OCI-M1 (cell line): ENCODE results near the gene UBR4.
A peak's percentile ranks its signal among the peaks of the same experiment; 100 is the strongest.

Source experiments
- DNase-seq: peaks from one replicate; lab custom pipeline; 2025; lab: John Stamatoyannopoulos, UW

The UBR4 gene

DNA sequence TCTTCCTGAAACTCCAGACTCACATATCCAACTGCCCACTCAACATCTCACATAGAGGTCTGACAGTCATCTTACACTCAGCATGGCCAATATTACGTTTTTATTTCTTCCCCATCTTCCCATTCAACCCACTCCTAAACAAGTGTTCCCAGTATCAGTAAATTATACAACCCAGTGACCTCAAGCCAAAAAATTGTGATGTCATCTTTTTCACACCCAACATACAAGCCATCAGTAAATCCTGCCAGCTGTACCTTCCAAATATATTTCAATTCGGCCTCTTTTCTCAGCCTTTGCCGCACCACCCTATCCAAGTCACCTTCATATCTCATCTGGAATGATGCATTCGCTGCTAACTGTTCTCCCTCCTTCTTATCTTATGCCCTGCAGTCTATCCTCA lies 19.6 kb downstream of the UBR4 start:
- DNase-seq: no peak

DNA sequence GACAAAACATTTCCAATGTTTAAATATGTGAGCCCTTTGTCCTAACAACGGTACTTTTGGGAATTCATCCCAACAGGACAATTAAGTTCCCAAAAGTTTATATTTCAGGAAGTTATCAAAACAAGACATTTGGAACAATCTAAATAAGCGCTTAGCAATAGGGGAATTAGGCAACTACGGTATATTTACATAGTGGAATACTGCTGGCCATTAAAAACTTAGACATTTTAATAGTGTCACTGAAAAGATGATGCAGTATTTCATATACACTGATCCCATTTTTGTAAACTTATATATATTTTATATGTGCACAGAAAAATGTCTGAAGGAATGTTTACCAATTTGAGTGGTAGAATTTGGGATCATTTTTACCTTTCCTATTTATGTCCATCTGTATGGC lies 20.8 kb downstream of the UBR4 start:
- no peak for DNase-seq

DNA sequence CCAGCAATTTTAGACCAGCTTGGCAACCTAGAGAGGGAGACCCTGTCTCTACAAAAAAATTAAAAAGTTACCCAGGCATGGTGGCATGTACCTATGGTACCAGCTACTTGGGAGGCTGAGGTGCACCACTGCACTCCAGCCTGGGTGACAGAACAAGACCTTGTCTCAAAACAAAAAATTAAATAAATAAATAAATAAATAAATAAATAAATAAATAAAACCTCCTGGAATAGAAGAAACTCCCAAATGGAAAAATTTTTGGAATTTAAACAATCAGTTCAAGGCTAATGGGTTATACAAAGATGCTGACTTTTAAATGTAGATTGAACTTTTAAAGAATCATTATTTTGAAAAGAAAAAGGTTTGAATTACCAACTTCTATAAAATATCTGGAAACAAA lies 22.2 kb downstream of the UBR4 start:
- DNase-seq: no peak

DNA sequence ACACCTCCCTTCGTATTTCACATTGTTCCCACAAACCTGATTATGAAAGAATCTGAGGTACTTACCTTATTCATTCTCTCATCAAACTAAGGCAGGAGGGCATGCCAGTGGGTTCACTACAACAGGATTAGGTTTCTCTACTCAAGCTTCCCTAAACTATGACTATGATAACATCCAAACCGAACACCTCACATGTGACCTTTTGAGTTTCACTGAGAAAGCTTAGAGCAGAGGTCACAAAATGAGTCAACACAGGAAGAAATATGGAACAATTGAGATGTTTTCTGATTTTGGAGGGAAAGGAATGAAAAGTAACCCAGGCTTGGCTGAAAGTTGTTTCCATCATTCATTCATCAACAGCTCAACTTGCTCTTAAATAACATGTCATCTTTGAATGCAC lies 24.1 kb downstream of the UBR4 start:
- DNase-seq: no peak

DNA sequence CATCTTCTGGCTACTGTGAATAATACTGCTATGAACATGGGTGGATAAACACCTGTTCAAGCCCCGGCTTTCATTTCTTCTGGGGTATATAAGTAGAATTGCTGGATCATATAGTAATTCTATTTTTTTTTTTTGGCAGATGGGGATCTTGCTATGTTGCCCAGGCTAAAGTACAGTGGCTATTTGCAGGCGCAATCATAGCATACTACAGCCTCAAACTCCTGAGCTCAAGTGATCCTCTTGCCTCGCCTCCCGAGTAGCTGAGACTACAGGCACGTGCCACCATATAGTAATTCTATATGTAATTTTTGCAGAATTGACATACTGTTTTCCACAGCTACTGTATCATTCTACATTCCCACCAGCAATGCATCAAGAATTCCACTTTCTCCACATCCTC lies 27.8 kb downstream of the UBR4 start:
- DNase-seq: no peak

DNA sequence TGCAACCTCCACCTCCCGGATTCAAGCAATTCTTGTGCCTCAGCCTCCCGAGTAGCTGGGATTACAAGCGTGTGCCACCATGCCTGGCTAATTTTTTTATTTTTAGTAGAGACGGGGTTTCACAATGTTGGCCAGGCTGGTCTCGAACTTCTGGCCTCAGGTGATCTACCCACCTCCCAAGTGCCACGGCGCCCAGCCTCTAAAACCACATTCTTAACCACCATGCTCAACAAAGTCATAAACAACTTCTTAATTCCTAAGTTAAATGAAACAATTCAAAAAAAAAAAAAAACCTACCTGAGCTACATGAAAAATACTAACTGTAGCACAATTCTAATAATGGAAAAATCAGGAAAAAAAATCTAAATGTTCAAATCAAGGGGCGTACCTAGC lies 29.8 kb downstream of the UBR4 start:
- peak; percentile 56 for DNase-seq

DNA sequence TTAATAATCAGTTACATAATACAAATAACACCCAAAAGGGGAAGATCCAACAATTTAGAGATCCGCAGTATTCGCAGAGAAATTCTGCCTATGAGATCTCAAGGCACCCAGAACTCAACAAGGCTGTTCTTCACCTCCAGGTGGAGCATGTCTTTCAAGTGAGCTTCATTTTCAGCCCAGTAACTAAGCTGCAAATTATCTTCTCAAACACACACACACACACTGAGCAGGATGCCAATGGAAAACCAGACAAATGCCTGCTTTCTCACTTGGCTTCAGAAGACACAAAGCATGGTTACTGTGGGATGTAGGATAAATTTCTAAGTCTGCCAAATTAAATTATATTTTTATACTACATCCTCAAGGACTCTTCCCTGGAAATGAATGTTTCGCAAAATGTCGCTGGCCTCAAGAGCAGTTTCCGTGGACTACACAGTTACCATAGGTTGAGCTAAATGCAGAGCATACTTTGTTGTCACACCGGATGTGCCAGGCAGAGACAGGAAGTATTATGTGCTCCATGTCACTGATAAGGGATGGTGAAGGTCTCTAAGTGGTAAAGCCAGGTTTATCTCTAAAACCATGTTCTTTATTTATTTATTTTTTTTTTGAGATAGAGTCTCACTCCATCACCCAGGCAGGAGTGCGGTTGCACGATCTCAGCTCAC lies 30.3 kb downstream of the UBR4 start:
- peak; percentile 91 for DNase-seq

DNA sequence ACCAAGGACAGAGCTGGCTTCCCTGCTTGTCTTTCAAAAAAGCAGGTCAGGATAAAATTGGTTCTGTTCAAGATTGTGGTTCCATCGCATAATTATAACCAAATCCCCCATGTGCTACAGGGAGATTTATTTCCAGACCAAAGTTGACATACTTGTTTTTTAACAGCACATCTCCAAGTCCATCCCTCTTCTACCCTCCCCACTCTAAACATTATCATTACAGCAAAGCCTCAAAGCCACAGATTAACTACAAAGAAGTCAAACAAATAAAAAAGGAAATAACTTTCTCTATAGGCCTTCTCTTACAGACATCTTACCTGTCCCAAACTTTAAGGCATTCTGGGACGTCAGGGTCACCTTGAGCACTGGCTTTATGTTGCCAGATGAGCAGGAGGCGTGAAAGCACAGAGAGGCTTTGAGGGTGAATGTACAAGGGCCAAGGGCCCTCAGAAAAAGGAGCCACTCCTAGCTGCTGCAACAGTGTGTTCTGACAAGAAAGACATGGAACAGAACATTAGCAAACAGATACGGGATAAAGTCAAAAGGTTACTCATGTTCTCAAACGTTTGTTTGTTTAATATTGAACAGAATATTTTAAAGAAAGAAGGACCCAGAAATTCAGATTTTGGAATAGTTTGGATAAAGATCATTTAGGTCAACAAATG lies 31.2 kb downstream of the UBR4 start:
- peak; percentile 32 for DNase-seq

DNA sequence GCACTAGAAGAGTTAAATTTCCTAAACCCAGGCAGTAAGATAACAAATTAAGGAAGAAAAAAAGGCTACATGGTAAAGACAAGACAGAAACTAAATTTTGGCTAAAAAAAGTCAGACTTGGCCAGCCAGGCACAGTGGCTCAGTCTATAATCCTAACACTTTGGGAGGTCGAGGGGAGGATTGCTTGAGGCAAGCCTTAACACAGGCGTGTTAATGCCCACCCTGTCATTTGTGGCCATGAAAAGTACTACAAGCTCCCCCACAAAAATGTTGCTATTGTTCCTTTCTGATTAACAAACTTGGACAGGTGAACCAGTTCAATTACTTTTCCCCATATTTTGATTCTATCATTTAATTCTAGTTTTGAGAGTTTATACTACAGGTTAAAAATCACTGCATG lies 32.3 kb downstream of the UBR4 start:
- no peak for DNase-seq

DNA sequence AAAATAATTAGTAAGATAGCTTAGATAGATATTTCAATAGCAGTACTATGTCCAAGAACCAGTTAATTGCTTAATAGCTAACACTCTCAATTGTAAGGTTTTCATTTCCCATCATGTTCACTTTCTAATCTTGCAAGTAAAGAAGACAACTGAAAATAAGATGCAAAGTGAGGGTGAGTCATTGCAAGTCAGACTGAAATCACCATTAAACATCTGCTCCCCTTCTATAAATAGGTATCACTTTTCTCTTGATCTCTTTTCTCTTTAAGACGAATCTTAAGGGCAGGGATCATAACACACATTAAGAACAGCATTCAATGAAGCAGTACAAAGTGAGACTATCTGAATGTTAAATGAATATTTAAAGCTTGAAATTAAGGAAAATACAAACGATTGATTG lies 40.4 kb downstream of the UBR4 start:
- DNase-seq: peak; percentile 2

DNA sequence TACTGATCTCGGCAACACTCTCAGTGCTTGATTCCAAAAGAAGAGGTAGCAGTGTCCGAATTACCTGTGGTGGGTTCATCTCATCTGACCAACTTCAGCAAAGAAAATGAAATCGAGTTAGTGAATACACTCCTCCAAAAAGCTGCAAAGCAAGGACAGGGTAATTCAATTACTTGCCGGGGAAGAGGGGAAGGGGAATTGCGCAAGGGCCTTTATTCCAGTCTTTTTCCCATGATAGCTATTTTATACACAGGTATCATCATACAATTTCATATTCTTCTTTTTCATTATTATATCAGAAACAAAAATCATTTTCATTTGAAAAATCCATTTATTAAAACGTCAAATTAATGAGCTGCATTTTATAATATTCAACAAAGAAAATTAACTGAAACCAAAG lies 42.9 kb downstream of the UBR4 start:
- DNase-seq: no peak

DNA sequence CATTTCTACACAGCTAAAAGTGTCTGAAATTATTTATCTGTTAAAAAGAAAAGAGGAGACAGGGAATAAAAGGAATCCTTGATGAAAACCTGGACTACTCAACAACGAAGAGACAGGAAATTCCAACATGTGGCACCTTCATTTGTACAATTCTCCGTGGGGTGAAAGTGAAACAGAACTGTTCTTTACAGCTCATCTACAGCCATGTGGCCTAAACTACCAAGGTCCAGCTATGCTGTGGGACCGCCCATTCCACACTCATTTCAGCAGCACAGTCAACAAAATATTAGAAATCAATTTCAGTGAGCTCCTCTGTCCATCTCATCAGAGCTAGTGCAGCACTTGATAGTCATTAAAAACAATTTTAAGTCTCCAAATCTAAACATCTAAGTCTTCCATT lies 44.0 kb downstream of the UBR4 start:
- no peak for DNase-seq

DNA sequence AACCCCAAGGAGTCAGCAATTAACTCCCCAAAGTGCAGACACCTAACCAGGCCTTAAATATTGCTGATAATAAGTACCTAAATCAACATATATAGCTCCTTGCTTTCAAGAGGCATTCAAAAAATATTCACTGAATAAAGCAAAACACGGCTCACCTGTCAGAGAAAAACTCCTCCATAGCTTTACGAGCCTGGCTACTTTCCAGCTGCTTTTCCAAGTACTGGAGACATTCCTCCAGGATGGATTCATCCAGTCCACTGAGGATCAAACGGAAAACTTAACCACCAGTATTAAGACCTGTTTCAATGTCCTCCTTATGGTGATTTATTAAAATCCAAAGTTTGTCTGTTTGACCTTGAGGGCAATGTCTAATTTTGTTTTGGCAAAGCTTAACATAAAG lies 44.6 kb downstream of the UBR4 start:
- DNase-seq: no peak

DNA sequence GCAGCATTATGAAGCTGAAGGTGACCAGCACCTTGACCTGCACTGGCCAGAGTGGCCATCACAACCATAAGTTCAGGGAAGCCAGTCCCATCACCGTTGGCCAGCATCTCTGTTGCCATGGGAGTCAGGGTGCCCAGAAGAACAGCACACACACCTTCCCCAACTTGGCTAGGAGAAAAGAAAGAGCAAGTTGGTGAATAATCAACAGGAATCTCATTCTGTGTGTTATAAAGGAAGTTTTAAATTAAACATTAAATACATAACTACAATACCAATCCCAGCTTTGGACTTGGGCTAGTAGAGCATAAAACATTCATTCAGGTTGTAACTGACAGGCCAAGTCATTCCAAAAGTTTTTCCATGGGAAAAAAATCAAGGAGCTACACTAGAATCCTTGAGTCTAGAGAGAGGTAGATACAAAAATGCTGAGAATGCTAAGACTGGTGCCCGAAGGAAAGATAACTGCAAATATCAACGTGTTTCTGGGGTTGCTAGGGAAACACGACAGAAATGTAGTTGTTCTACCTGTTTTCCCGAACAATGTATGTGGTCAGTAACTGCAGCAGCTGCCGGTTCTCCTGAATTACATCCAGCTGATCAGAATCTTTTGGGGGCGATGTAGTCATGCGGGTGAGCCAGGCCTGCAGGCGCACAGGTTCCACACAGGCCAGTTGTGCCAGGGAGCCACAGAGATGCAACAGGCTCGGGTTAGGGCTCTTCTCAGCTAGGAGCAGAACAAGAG lies 45.6 kb downstream of the UBR4 start:
- no peak for DNase-seq

DNA sequence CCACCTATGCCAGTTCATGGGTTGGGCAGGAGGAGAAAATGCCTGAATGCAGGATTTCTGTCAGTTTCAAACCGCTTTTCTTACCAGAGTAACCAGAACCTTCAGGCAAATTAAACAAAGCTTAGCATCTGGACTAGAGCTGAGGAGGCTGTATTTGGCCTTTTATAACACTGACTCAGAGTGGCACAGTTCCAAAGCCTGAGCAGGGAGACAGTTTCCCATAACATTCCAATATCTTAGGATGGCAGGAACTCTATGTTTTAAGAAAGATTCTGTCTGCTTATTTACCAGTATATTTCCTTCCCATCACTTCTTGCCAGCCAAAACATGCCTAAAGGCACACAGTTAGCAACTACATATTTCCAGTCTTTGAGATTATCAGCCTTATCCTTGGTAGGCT lies 46.8 kb downstream of the UBR4 start:
- no peak for DNase-seq

DNA sequence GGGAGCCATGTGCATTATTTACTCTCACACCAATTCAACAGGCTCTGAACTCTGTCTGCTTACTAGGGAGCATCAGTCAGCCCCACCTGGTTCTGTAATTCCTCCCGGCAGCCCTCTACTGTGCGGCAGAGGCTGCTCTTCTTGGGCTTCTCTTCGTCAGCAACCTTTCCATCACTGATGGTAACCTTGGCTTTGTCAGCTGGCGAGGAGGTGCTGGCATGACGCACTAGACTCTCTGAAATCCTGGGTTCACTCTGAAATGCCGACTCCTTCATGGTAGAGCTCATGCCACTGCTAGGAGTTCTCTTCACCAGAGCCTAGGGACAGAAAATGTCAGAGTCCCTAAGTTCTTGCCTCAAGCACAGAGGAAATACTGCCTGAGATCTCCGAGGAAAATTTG lies 49.2 kb downstream of the UBR4 start:
- no peak for DNase-seq

DNA sequence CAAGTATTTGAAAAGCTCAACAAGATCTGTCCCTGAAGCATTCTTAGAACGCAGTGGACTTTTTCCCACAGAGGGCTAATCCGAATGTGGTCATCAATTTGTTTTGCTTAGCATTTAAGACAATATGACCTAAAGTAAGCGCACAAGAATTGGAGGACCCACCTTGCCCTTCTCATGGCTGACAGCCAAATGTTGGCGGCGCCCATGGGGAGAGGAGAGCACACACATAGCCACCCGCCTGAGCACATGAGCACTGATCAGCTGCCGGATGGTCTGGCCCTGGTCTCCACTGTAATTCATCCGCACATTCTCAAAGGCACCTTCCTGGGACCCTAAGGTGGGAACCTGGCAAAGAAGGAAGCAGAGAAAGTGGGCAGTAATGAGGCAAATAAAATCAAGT lies 52.4 kb downstream of the UBR4 start:
- DNase-seq: no peak

DNA sequence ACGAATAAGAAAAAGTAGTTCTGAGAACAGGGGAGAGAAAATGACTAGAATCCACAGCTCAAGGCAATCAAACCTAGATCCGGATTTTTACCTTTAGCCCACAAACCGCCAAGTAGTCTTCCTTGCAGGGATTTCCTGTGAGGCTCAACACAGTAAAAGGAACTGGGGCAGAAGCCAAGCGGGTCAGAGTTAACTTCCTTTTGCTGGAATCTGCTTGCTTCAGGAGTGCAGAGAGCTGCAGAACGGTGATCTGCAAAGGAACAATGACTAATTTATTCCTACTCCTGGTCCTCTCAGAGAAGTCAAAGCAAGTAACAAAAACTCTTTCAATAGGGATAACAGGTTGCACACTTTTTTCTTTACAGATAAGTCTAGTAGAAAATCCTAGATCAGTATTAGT lies 53.4 kb downstream of the UBR4 start:
- DNase-seq: no peak

DNA sequence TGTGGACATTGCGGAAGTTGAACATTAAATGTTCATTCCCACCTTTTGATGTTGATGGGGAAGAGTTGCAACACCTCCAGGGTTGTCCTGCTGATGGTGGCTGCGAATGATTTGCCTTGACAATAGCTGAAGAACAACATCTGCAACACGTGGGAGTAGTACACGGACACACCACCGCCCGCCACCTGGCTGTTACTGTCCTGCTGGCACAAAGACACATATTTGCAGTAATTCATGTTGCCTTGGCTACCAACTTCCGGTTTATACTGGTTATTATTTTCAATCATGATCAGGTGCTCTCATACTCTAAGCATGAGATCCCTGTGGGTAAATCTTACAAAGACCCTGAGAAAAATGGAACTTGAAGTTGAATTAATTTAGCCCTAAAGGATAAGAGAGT lies 55.2 kb downstream of the UBR4 start:
- DNase-seq: no peak

DNA sequence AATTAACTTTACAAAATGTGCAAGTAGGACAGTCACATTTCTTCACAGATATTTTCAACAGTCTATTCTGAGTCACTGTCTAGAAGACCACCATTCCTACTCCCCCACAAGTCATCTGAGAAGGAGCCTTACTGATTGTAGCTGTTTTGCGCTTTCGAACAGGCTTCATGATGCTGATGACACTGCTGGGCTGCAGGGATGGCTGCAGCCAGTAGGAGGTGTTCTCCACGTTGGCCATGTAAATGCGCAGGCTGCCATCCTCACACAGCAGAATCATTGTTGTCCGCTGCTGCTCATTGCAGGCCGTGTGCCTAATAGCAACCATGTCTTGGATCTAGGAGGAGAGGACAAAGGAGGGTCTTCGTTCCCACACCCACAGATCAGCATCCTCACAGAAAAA lies 56.9 kb downstream of the UBR4 start:
- DNase-seq: no peak

DNA sequence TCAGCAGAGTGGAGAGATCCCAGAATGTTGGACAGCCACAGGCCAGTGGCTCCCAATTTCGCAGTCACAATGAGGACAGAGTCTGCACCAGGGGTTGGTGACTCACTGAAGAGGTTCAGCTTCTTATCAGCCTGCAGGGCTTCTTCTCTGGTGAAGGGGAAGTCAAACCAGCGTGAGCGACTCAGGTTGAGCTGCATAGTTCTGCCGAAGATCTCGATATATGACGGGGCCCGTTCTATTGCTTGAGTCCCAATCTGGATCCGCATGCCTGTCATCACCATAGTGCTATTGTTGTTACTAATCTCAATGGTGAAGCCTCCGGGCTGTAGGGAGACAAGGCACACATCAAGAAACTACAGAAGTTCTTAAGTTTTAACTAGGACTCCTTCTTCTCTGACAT lies 58.5 kb downstream of the UBR4 start:
- DNase-seq: no peak

DNA sequence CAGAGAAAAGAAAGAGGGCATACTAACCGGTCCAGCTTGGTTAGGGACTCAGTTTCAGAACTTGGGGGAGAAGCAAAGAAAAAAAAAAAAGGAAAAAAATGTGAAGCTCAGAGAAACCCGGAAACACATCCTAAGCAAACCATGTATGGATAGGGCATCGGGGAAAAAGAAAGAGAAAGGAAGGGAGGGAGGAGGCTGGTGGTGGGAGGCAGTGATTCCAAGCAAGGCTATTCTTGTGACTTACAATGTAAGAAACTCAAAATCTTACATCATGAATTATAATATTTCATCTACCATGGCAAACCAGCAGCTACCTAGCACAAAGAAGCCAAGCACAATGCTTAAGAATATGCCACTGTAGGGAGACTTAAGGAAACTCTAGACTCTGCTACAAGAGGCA lies 60.3 kb downstream of the UBR4 start:
- DNase-seq: no peak

DNA sequence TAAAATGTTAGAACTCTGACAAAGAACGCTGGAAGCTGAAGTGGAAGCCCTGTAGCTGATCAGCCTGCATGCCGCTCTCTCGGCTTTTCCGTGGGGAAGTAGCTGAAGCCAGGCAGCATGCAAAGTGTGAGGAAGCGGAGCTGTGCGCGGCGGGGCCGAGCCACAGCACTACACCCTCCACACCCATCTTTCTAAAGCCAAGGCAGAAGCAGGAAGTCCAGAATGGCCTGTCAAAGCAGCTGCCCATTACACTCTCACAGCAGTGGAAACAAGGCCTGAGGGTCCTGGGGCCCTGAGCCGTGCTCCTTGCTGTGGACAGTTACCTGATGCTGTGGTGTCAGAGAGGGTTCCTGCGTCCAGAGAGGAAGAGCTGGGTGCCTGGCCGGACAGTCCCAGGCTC lies 69.6 kb downstream of the UBR4 start:
- DNase-seq: no peak

DNA sequence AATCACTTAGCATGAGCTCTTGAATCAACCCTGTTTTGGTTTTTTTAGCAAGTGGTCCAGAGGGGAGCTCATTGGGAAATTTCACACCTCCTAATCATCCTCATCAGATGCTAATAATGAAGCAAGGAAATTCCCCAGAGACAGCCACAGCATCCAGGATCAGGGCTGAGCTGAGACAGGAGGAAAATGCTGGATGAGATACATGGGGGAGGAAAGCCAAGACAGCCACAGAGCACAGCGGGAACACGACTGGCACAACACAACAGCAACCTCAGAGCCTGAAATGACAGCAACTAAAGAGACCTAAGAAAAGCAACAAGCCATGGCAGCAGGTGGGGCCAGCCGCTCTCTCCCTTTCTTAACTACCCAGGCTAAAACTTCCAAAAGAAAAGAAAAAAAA lies 70.4 kb downstream of the UBR4 start:
- no peak for DNase-seq
